ENCODE data around the gene MAB21L4. TPM values are rescaled to one million over a fixed set of nuclear protein-coding genes. Genes with fewer than 3 reads are reported as not detected.

Gene MAB21L4
- total RNA-seq, 2 experiments from 2014 or later: not detected

GRCh38 chr2:240912878-240913809 lies 17.2 kb upstream of the MAB21L4 start:
- H3K4me1 Mint-ChIP-seq: no peaks in the 10 kb centered on the region
- POLR2A ChIA-PET: no interaction called here
- no peak overlapping the region for H3K27ac Mint-ChIP-seq
- no peaks in the 10 kb centered on the region for H3K36me3 Mint-ChIP-seq (ENCODE audit: low read depth)
- H3K4me3 Mint-ChIP-seq: no peak overlapping the region
- no peaks in the 10 kb centered on the region for H3K9me3 Mint-ChIP-seq
- no peak for DNase-seq
- CTCF ChIA-PET: interaction anchor here (0.6 to 2.0 kb wide), 4 partner anchors 8 to 177 kb away, joined by 3 to 10 read pairs (median 4); no protein-coding TSS in a partner anchor
- peaks cover 12% of the 10 kb centered on the region for H3K27me3 Mint-ChIP-seq

DNA sequence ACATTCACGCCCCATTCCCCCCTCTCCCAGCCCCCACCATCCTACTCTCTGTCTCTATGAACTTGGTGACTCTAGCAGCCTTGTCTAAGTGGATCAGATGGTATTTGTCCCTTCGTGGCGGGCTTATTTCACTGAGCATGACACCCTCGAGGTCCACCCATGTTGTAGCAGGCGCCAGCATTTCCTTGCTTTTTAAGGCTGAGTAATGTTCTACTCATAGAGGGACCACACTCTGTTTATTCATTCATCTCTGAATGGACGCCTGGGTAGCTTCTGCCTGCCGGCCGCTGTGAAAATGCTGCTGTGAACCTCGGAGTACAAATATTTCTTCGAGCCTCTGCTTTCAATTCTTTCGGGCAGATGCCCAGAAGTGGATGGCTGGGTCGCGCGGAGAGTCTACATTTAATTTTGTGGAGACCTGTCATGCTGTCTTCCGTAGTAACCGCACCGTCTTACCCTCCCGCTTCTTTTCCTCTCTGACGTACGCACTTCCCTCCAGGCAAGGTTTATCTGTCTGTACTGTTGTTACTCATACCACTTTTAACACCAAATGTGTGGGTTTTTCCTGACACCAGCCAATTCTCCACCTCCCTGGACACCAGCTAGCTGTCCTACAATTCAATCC lies 15.8 kb upstream of the MAB21L4 start:
- no peak for DNase-seq
- H3K4me3 Mint-ChIP-seq: no peak overlapping the region
- H3K36me3 Mint-ChIP-seq (ENCODE audit: low read depth): no peaks in the 10 kb centered on the region
- POLR2A ChIA-PET: no interaction called here
- H3K27me3 Mint-ChIP-seq: peaks cover 9% of the 10 kb centered on the region
- CTCF ChIA-PET: interaction anchor here (1.1 kb wide), 1 partner anchor 101 kb away, joined by 3 read pairs; no protein-coding TSS in a partner anchor
- no peaks in the 10 kb centered on the region for H3K4me1 Mint-ChIP-seq
- H3K9me3 Mint-ChIP-seq: no peaks in the 10 kb centered on the region
- H3K27ac Mint-ChIP-seq: no peak overlapping the region

DNA sequence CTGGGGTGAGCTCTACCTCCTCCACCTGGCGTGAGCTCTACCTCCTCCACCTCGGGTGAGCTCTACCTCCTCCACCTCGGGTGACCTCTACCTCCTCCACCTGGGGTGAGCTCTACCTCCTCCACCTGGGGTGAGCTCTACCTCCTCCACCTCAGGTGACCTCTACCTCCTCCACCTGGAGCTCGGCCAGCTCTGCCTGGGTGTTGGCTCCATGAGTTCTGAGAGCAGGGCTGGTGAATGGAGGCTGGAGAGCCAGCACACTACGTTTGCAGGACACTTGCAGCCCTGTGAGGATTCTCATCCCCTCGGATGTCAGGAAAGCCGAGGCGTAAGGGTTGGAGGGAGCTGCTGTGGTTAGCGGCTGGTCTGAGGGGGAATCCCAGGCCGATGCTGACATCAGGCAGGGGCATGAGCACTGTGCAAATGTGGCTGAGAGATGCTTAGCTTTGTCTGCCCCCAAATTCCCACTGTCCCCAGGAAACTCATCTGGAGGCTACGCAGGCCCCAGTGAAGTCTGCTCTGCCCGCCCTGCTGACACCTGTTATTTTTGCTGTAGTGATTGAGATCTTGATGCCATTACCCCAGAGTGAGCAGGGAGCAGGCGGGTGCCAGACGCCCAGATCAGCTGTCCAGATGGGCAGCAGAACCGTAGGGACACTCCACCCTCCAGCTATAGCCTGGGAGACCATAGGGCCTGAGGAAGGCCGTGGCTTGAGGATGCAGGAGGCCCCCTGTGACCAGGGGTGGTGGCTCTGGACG lies 13.4 kb upstream of the MAB21L4 start:
- no peak for DNase-seq
- Mint-ChIP-seq H3K27ac (no peak overlapping the region), H3K36me3 (ENCODE audit: low read depth) (no peaks in the 10 kb centered on the region), H3K27me3 (peaks cover 5% of the 10 kb centered on the region), H3K4me3 (no peak overlapping the region), H3K9me3 (no peaks in the 10 kb centered on the region), H3K4me1 (no peaks in the 10 kb centered on the region)
- POLR2A ChIA-PET: no interaction called here
- CTCF ChIA-PET: no interaction called here

GRCh38 chr2:240906911-240907590 lies 11.1 kb upstream of the MAB21L4 start:
- Mint-ChIP-seq H3K27ac (no peak overlapping the region), H3K36me3 (ENCODE audit: low read depth) (no peaks in the 10 kb centered on the region), H3K27me3 (peaks cover 3% of the 10 kb centered on the region), H3K4me3 (no peak overlapping the region), H3K9me3 (no peaks in the 10 kb centered on the region), H3K4me1 (no peaks in the 10 kb centered on the region)
- POLR2A ChIA-PET: no interaction called here
- CTCF ChIA-PET: no interaction called here
- no peak for DNase-seq

DNA sequence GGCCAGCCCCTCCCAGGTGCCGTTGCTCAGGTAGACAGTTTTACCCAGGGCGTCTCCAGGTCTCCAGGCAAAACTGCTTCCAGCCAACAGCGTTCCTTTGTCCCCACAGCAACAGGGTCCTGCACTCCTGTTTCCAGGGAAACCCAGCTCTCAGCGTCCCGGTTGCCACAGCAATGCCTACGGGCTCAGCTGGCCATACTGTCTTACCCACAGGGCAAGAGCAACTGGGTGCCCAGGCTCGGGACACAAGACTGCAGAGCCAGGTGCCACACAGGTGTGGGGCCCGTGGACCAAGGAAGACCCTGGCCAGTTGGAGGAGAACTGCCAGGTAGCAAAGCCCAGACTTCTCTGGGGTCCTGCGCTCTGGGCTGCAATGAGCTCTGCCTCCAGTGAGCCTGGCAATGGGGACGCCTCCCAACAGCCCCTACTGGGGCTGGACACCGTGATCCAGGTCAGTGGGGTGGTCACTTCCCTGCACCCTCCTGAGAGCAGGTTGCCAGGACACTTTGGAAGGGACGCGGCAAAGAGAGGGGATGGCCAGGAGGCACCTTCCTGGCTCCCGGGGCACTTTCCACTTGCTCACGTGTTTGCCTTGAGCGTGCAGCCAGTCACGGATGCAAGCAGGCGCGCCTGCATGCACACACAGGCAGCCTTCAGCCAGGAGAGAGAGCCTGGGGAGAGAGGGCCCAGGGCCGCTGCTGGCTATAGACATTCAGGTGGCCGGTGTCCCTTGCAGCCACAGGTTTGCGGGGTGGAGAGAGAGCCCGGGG lies 10.4 kb upstream of the MAB21L4 start, which contains the start of gene CROCC2:
Gene CROCC2, plus strand, starts transcription at position 196 of the 770 bp plus-strand sequence. Its CDS starts 178 bp downstream, at position 374.
- H3K4me1 Mint-ChIP-seq: no peaks in the 10 kb centered on the region
- no peak for DNase-seq
- CTCF ChIA-PET: no interaction called here

DNA sequence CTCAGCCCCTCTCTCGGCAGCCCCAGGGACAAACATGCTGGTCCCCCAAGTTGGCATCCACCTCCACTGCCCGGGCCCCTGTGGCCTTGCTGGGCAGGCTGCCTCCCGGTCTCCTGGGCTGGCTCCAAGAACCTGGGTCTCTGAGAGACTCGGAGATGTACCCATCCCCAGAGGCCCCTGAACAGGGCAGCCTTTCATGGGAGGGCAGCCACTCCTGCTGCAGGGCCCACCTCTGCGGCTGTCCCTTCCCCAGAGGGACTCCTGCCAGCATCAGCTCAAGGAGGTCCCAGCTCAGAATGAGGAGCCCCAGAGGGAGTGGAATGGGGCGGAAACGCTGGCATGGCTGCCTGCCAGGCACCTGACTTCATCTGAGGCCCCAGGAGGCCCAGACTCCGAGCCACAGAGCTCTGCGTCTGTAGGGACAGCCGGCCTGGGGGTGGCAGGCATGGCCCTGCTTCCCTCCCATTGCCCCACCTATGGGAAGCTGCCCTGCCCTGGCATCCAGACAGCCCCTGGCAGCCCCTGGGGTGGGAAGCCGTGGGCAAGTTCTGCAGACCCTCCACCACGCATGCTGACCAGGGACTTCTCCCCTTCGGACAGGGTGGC lies 9.3 kb upstream of the MAB21L4 start:
- CTCF ChIA-PET: interaction anchor here (1.1 kb wide), 1 partner anchor 9 kb away, joined by 4 read pairs; no protein-coding TSS in a partner anchor
- H3K4me3 Mint-ChIP-seq: no peak overlapping the region
- POLR2A ChIA-PET: no interaction called here
- no peaks in the 10 kb centered on the region for H3K4me1 Mint-ChIP-seq
- no peaks in the 10 kb centered on the region for H3K27me3 Mint-ChIP-seq
- H3K36me3 Mint-ChIP-seq (ENCODE audit: low read depth): no peaks in the 10 kb centered on the region
- H3K9me3 Mint-ChIP-seq: no peaks in the 10 kb centered on the region
- no peak for DNase-seq
- no peak overlapping the region for H3K27ac Mint-ChIP-seq

More for the DNA sequence above, 10.4 kb upstream of the MAB21L4 start, which contains the start of gene CROCC2:
- H3K27me3 Mint-ChIP-seq: no peaks in the 10 kb centered on the region
- H3K27ac Mint-ChIP-seq: no peak within 1 kb of the TSS
- POLR2A ChIA-PET: no interaction called here
- no peak within 1 kb of the TSS for H3K4me3 Mint-ChIP-seq
- no peaks in the 10 kb centered on the region for H3K9me3 Mint-ChIP-seq
- no peaks in the 10 kb centered on the region for H3K36me3 Mint-ChIP-seq (ENCODE audit: low read depth)

GRCh38 chr2:240904216-240905175 lies 8.5 kb upstream of the MAB21L4 start:
- no peaks in the 10 kb centered on the region for H3K4me1 Mint-ChIP-seq
- DNase-seq: no peak
- H3K36me3 Mint-ChIP-seq (ENCODE audit: low read depth): no peaks in the 10 kb centered on the region
- no peak overlapping the region for H3K4me3 Mint-ChIP-seq
- H3K27ac Mint-ChIP-seq: no peak overlapping the region
- no peaks in the 10 kb centered on the region for H3K27me3 Mint-ChIP-seq
- ChIA-PET CTCF (interaction anchor here (0.6 to 1.1 kb wide), 2 partner anchors 10 to 204 kb away, joined by 3 to 4 read pairs; no protein-coding TSS in a partner anchor), POLR2A (no interaction called here)
- no peaks in the 10 kb centered on the region for H3K9me3 Mint-ChIP-seq

- Mint-ChIP-seq H3K4me1 (no peaks in the 10 kb centered on the region), H3K36me3 (ENCODE audit: low read depth) (no peaks in the 10 kb centered on the region), H3K27ac (no peak overlapping the region), H3K9me3 (no peaks in the 10 kb centered on the region), H3K4me3 (no peak overlapping the region), H3K27me3 (no peaks in the 10 kb centered on the region)
- DNase-seq: no peak
- POLR2A ChIA-PET: no interaction called here
- CTCF ChIA-PET: interaction anchor here (0.6 kb wide), 1 partner anchor 205 kb away, joined by 3 read pairs; no protein-coding TSS in a partner anchor
Observed at GRCh38 chr2:240903191-240904060, 7.5 kb upstream of the MAB21L4 start.

- Mint-ChIP-seq H3K27me3 (no peaks in the 10 kb centered on the region), H3K4me3 (no peak overlapping the region), H3K4me1 (no peaks in the 10 kb centered on the region), H3K9me3 (no peaks in the 10 kb centered on the region), H3K36me3 (ENCODE audit: low read depth) (no peaks in the 10 kb centered on the region), H3K27ac (no peak overlapping the region)
- DNase-seq: no peak
- CTCF ChIA-PET: interaction anchor here (1.2 kb wide), 1 partner anchor 12 kb away, joined by 3 read pairs; no protein-coding TSS in a partner anchor
- POLR2A ChIA-PET: no interaction called here
Observed at GRCh38 chr2:240902615-240903041, 6.7 kb upstream of the MAB21L4 start.

- H3K9me3 Mint-ChIP-seq: no peaks in the 10 kb centered on the region
- no peak overlapping the region for H3K27ac Mint-ChIP-seq
- no peaks in the 10 kb centered on the region for H3K4me1 Mint-ChIP-seq
- DNase-seq: no peak
- POLR2A ChIA-PET: no interaction called here
- CTCF ChIA-PET: interaction anchor here (1.2 kb wide), 1 partner anchor 13 kb away, joined by 3 read pairs; no protein-coding TSS in a partner anchor
- H3K36me3 Mint-ChIP-seq (ENCODE audit: low read depth): no peaks in the 10 kb centered on the region
- H3K27me3 Mint-ChIP-seq: no peaks in the 10 kb centered on the region
- H3K4me3 Mint-ChIP-seq: no peak overlapping the region
Observed at GRCh38 chr2:240901986-240902614, 6.1 kb upstream of the MAB21L4 start.
